HG03175 (cell line): ENCODE results near the gene HYAL4.
"Not testable (repeated sequence)": the region's sequence is repeated elsewhere in the genome, so short reads cannot be mapped to it uniquely, and the experiment has no call there.

ENCODE experiments used
- ATAC-seq: cut with Tn5 transposase; IDR thresholded peaks from one replicate; pipeline ENCODE4 v1.9.1; 2021; ENCODE audit warnings: mild to moderate bottlenecking, moderate library complexity; ENCODE audit not compliant: unreplicated experiment

Gene HYAL4

GRCh38 chr7:123894753-123895152 lies 49.8 kb downstream of the HYAL4 start:
- ATAC-seq = not testable (repeated sequence)

GRCh38 chr7:123901101-123901500 lies 56.1 kb downstream of the HYAL4 start:
- no peak for ATAC-seq

- ATAC-seq = no peak
Measured at GRCh38 chr7:123905714-123906113, 60.7 kb downstream of the HYAL4 start.

- no peak for ATAC-seq
Measured at GRCh38 chr7:123916240-123916724, 71.3 kb downstream of the HYAL4 start.

GRCh38 chr7:123917878-123918277 lies 72.9 kb downstream of the HYAL4 start:
- no peak for ATAC-seq

GRCh38 chr7:123918309-123918708 lies 73.3 kb downstream of the HYAL4 start:
- no peak for ATAC-seq

- no peak for ATAC-seq
Measured at GRCh38 chr7:123923599-123923998, 78.6 kb downstream of the HYAL4 start.

- no peak for ATAC-seq
Measured at GRCh38 chr7:123924941-123925340, 80.0 kb downstream of the HYAL4 start, which contains the start of gene SPAM1. Gene SPAM1, plus strand, starts transcription at chr7:123925241. Its CDS starts 28,330 bp downstream, at chr7:123953571.
